Fibroblast of the aortic adventitia (primary cell): ENCODE measurements around the gene CYSTM1. TPM values are rescaled to one million over a fixed set of nuclear protein-coding genes. Genes with fewer than 3 reads are reported as not detected.

Experiments used
- DNase-seq: peaks from one replicate; pipeline ENCODE4 v3.0.0-alpha.2; 2010; ENCODE audit warnings: low read depth
- H3K4me3 ChIP-seq: 2 replicates; pipeline ENCODE4 v1.5.1; 2011; ENCODE audit warnings: low read depth, mild to moderate bottlenecking, control low read depth, low read length, moderate library complexity
- CTCF ChIP-seq: IDR thresholded peaks from 2 replicates; pipeline ENCODE4 v1.5.1; 2011; ENCODE audit warnings: mild to moderate bottlenecking, low read length, control low read depth, inconsistent platforms; ENCODE audit not compliant: insufficient read depth
- total RNA-seq: library from RNA; depleted of rRNA; stranded (reverse); fragments of >200 nt; gene quantifications from 2 replicates; pipeline ENCODE4 v1.2.3, GENCODE V29; 2012; ENCODE audit warnings: low replicate concordance

CYSTM1 gene
- total RNA-seq, 1 donor, result 43.4 TPM

- no peak for DNase-seq
- no peak for TF ChIP-seq CTCF
- no peak overlapping the region for H3K4me3 ChIP-seq
Observed at GRCh38 chr5:140228364-140228837, 53.4 kb downstream of the CYSTM1 start.

GRCh38 chr5:140230373-140230772, 55.4 kb downstream of the CYSTM1 start:
- no peak for DNase-seq
- no peak overlapping the region for H3K4me3 ChIP-seq
- TF ChIP-seq CTCF, result no peak

GRCh38 chr5:140232731-140233130, 57.7 kb downstream of the CYSTM1 start:
- DNase-seq, result no peak
- H3K4me3 ChIP-seq, result no peak overlapping the region
- TF ChIP-seq CTCF, result no peak

GRCh38 chr5:140234377-140234989, 59.5 kb downstream of the CYSTM1 start:
- no peak overlapping the region for H3K4me3 ChIP-seq
- no peak for TF ChIP-seq CTCF
- no peak for DNase-seq

GRCh38 chr5:140235791-140236551, 61.0 kb downstream of the CYSTM1 start:
- H3K4me3 ChIP-seq, result no peak overlapping the region
- no peak for DNase-seq
- no peak for TF ChIP-seq CTCF

- H3K4me3 ChIP-seq, result no peak overlapping the region
- no peak for DNase-seq
- no peak for TF ChIP-seq CTCF
Observed at GRCh38 chr5:140236891-140237598, 62.1 kb downstream of the CYSTM1 start.
